ENCODE data around the gene PAN3.

DNA sequence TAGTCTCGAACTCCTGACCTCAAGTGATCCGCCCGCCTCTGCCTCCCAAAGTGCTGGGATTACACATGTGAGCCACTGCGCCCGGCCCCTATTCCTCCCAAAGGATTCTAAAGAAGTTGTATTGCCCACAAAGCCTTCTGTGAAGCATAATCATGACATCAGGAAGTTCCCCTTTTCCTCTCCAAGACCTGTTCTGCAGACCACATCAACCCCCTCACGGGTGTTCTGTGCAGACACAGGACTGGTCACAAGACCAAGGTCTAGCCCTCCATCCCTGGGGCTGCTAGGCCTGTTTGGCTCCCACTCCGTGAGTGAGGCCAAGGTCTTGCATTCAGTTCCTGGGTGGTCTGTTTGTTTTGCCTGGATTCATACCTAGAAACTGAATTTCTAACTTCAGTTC is 178.5 kb downstream of the PAN3 start:
- TF ChIP-seq FOXK2 (IDR thresholded peaks at IDR 0.05) (no peak), TARDBP (IDR thresholded peaks at IDR 0.05) (no peak), ELF4 (IDR thresholded peaks at IDR 0.05) (no peak), LEF1 (IDR thresholded peaks at IDR 0.05; ENCODE audit: borderline replicate concordance) (no peak), FOXM1 (IDR thresholded peaks at IDR 0.05; ENCODE audit: borderline replicate concordance) (no peak), BHLHE40 (IDR thresholded peaks at IDR 0.05; ENCODE audit: borderline replicate concordance) (no peak), NFRKB (IDR thresholded peaks at IDR 0.05) (no peak), ARNT (IDR thresholded peaks at IDR 0.05) (no peak)
